Activated gamma-delta T cell treated with anti-CD3 and anti-CD28 coated beads, Interleukin-2, amount 50 U/mL, for 16 hours (primary cell): Measurements from ENCODE around the gene TMEM89.
A peak's percentile ranks its signal among the peaks of the same experiment; 100 is the strongest.

ENCODE experiments used
- DNase-seq: peaks from one replicate; pipeline ENCODE4 v3.0.0-alpha.2; 2020; ENCODE audit warnings: low read depth

TMEM89 gene, protein sequence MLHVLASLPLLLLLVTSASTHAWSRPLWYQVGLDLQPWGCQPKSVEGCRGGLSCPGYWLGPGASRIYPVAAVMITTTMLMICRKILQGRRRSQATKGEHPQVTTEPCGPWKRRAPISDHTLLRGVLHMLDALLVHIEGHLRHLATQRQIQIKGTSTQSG

DNA sequence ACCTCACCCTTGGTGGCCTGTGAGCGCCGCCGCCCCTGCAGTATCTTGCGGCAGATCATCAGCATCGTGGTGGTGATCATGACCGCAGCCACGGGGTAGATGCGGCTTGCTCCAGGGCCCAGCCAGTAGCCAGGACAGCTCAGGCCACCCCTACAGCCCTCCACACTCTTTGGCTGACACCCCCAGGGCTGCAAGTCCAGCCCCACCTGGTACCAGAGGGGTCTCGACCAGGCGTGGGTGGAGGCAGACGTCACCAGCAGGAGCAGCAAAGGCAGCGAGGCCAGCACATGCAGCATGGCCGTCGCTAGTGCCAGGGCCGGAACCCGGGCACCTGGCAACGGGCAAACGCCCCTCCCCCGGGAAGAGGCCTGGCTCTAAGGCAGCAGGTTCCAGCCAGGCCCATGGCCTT lies at the start of gene TMEM89:
TMEM89 (minus strand) TSS at position 309 of the 409 bp plus-strand sequence; CDS start at position 296, 13 bp downstream.
- no peak for DNase-seq

DNA sequence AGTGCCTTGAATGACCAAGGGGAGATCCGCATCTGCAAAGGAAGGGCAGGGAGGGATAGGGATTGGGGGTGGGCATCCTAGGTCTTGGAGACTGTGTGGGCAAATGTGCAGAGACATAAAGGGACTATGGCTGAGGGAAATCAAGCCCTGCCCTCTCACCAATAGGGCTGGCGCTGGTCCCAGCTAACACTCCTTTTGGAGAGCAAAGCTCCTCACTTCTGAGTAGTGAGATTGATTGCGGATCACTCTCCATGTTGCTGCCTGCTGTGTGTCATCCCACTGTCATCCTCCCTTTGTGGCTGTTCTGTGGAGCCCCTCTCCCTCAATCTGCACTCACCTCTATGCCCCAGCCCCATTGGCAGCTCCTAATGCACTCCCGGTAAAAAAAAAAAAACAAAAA lies 43.4 kb upstream of the TMEM89 start:
- no peak for DNase-seq

DNA sequence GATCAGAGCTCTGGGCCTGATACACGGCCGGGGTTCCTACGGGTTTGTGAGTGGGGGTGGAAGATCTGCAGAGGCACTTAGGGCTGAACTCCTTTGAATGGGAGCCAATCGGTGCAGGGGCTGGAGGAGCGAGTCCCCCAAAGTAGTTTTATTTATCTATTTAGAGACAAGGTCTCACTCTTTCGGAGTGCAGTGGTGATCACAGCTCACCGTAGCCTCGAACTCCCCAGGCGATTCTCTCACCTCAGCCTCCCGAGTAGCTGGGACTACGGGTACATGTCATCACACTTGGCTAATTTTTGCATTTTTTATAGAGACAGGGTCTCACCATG lies 42.7 kb upstream of the TMEM89 start:
- no peak for DNase-seq

DNA sequence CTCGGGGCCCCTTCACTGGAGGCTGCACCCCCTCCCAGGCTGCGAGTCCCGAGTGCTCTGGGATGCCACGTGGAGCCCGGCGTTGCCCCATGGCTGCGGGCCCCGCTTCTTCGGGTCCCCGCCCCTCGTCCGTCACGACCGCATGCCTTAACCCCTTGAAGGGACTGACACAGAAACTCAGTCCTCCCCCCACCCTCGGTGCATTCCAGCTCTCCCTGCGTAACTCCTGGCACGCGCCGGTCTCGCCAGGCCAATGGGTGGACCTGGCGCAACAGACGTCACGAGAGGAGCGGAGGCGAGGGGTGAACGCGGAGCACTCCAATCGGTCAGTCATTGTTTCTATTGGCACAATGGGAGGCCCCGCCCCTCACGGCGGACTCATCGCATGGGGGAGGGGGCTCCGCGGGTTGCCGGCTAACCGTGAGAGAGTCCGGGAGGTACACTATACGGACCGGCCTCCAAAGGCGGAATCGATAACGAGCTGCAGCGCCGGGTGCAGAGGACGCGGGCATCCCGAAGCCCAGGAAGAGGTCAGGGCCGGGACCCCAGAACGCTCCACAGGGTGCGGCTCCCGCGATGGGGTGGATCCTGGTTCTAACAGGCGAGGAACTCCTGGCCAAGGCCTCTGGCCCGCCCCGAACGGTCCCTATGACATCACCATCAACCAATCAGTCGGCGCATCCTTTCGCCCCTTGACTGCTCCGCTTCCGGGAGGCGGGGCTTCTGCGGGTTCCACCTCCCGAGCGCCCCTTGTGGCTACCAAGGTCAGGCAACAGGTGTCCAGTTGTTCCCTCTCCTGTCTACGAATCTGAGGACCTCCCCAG lies 42.1 kb upstream of the TMEM89 start:
- peak; percentile 70 for DNase-seq

DNA sequence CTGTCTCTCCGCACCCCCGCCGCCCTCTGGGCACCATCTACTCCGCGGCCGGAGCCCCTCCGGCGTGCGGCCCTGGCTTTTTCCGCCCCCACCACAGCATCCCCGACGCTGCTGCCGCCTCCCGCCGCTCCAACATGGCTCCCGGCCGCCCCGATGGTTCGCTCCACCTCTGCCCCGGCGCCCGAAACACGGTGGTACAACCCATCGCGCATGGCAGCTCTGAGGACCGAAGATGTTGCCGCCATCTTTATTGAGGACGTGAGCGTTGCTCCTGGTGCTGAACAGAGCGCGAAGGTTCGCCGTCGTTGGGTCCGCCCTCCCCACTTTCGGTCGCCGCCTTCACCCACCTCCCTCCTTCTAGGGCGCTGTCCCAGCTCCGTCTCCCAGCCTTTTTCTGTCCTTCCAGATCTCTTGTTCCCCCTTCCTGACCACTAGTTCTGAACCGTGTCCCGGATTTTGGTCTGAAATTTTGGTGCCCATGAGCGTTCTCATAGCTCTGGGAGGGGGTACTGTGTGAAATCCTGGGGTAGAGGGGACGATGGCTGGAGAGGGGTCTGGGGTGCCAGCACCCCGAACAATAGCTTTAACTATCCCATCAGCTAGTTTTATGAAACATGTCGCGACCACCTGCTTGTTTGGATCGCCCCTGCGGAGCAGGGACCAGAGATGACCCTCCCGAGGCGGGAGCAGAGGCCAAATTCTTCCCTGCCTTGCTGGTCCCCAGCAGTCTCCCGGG lies 41.4 kb upstream of the TMEM89 start, which contains the start of gene CELSR3:
CELSR3 (minus strand) TSS at position 134 of the 736 bp plus-strand sequence. CDS start 252 bp downstream, outside the sequence.
- no peak for DNase-seq

DNA sequence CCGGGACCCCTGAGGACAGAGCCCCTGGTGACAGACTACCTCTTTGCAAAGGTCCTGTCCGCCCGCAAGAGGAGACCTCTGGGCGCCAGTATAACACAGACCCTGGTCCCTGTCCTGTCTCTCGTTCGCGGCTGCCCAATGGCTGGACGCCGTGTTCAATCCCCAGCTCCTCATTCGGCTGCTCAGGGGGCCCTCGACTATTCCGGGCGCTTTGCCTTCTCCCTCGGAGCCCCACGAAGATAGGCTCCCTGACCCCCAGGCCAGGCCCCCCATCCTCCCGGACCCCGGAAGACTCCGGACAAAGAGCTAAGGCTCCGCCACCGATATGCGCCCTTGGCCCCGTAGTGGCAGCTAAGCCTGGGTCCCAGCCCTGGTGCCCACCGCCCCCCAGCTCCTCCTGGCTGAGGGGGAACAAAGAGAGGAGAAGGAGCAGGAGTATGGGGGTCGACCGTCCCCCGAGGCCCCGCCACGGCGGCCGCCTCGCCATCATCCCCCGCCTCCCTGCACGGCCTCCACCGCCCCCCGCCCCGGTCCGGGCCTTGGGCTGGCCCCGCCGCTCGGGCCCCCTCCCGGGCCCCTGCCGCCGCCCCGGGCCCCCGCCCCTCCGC lies 40.7 kb upstream of the TMEM89 start:
- DNase-seq: no peak

DNA sequence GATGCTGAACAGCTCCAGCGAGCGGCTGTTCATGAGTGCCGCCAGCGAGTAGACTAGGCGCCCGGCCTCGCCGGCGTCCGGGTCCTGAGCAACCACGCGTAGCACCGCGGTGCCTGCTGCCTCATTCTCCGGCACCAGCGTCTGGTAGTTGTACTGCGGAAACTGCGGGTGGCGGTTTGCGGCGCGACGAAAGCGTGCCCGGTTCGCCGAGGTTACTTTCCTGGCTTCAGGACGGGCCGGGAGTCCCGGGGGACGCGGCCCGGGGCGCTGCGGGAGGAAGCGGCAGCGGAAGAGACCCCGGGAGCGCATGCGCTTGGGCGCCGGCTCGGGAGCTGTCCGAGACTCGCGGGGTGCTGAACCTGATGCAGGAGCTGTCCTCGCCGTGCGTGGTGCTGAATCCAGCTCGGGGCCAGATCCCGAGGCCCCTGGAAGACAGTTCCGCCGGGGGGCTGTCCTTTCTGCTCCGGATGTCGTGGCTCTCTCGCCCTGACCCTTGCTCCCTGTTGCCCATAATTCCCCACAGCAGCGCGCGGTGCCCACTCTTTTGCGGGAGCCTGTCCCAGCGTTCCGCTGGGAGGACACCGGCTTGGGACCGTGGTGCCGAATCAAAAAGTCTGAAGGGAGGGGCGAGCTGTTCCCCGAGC lies 40.1 kb upstream of the TMEM89 start:
- DNase-seq: peak; percentile 60

DNA sequence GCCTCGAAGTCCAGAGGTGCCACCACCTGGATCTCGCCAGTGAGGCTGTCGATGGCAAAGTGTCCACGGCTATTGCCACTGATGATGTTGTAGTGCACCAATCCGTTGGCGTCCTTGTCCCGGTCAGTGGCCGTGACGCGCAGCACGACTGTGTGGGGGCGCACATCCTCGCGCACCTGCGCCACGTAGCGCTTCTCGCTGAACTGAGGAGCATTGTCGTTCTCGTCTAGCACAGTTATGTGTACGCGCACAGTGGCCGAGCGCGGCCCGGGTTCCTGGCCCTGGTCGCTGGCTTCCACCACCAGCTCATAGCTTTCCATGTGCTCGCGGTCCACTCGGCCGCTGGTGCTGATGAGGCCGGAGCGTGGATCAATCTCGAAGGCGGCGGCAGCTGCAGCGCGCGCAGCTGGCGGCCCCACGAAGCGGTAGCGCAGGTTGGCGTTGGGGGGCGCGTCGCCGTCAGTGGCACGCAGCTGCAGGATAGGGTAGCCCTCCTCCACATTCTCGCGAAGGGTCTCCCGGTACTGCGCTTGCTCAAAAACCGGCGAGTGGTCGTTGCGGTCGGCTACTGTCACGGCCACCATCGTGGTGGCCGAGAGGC lies 39.3 kb upstream of the TMEM89 start:
- DNase-seq: no peak

DNA sequence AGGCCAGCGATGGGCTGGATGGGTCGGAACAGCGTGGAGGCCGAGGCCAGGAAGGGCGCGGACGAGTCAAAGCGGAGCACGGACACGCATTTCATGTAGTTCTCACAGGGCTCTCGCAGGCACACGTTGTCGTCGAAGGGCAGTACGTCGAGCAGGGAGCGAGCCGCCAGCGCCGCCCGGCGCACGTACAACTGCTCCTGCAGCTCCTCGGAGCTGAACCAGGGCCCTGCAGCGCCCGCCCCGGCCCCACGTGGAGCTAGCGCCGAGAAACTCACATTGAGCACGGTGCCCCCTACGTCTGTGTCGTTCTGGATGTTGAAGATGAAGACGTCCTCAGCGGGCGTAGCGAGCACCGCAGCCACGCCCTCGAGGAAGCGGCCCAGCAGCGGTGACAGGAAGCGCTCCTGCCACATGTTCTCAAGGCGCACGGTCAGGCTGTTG lies 35.3 kb upstream of the TMEM89 start:
- DNase-seq: no peak

DNA sequence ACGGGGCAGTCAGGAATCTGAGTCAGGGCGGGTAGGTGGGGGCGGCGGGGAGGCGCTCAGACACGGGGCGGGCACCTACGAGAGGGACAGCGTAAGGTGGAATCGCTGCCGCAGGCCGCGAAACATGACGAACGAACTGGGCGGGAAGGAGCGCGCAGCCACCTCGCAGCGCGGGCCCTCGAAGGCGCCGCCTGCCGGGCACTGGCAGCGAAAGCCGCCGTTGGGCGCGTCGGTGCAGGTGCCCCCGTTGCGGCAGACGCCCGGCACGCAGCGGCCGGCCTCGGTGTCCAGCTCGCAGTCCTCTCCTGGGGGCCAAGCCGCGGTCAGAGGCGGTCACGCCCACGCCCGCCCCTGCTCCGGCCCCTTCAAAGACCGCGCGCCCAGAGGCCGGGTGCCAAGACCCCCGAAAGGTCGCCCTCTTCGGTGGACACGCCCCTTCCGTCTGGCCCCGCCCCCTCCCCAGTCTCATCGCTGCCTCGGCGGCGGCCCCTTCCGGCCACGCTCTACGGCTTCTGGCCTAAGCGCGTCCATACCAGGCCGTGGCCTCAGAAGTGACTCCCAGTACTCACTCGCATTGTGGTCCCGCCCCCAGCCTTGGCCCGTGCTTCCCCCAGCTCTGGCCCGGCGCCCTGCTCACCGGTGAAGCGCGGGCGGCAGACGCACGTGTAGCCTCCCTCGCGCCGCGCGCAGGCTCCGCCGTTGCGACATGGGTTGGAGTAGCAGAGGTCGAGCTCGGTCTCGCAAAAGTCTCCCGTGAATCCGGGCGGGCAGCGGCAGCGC lies 34.7 kb upstream of the TMEM89 start:
- DNase-seq: peak; percentile 72

DNA sequence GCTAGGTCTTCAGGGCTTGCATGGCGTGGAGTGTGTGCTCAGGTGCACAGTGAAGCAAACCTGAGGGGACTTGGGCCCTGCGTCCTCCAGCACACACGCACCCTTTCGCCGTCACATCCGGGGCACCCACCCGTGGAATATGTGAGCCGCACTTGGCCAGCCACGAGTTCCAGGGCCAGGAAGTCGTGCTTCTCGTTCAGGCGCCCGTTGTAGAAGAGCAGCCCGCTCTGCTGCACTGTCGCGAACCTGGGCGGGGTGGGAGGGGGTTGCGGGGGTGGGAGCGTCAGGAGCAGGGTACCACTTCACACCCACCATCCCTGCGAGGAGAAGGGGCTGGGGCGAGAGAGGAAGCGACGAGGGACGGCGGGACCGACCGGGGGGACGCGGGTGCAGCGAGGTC lies 34.0 kb upstream of the TMEM89 start:
- DNase-seq: peak; percentile 35

DNA sequence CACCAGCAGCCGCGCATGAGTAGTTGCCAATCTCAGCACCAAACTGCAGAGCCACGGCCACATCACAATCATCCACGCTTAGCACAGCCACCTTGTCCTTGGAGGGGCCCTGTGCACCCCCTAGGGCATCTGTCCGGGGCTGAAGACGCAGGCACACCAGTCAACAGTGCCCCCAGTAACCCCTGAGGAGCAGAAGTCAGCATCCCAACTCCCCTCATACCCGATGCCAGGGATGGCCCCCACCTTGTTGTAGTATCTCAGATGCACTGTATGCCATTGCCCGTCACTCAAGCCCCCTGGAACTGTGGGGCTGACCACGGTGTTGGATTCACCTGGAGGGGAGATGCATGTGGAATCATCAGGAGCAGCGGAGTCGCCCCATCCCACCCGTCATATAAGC lies 33.5 kb upstream of the TMEM89 start:
- no peak for DNase-seq

DNA sequence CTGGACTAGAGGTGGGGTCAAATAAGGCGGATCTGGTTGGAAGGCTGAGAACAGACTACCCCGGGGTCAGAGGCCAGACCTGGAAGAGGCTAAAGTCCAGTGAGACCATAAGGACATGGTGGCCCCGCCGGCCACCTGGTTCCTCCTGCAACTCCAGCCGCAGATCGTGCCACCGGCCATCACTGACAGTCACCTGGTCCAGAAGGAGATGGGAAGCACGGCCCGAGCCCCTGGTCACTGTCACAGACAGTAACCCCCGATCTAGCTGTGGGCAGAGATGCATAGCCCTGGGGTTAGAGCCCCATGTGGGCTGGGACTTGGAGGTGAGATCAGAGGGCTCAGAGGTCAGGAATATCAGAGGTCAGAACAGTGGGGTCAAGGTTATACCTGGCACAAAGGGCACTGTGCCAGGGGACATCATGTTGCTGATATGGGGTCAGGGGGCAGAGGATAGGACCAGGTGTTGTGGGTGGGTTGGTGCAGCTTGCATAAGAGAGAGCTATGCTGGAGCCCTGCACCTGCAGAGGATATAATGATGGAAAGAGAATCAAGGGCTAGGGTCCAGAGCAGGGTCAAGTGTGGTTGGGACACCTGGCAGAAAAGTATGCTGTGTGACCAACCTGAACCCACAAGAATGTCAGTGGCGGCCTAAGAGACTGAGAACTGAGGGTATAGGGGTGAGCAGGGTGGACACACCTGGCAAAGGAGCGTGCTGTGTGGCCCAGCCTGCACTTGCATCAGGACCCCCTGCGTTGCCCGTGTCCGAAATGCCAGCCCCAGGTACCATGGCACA lies 31.6 kb upstream of the TMEM89 start:
- no peak for DNase-seq

DNA sequence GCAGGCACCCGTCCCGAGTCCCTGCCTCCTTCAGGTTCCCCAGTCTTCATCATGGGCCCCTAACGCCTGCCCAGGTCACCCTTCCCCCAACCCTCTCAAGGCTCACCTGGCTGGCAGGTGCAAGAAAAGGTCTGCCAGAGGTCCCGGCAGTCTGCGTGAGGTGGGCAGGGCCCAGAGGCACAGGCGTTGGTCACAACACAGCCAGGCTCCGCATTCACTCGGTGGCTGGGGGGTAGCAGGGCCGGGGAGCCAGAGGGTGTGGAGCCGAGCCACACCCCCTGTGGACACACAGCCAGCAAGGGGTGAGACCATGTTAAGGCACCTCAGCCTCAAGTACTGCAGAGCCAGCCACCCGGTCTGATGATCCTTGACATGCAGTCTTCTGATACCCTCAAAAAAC lies 30.2 kb upstream of the TMEM89 start:
- DNase-seq: no peak

DNA sequence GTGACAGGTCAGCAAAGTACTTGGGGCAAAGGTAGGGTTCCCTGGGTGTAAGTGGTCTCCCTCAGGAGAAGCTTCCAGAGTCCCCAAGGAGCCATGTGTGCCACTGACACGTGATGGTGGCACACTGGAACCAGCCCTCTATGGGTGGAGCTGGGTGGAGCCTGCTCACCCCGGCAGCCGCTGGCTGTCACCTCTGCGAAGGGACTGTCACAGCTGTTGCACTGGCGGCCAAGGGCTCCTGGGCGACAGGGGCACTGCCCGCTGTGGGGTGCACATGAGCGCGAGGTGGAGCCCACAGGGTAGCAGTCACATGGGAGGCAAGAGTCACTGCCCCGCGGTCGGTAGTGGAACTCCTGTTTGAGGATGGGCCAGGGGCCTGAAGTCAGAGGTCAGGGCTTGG lies 29.2 kb upstream of the TMEM89 start:
- no peak for DNase-seq

DNA sequence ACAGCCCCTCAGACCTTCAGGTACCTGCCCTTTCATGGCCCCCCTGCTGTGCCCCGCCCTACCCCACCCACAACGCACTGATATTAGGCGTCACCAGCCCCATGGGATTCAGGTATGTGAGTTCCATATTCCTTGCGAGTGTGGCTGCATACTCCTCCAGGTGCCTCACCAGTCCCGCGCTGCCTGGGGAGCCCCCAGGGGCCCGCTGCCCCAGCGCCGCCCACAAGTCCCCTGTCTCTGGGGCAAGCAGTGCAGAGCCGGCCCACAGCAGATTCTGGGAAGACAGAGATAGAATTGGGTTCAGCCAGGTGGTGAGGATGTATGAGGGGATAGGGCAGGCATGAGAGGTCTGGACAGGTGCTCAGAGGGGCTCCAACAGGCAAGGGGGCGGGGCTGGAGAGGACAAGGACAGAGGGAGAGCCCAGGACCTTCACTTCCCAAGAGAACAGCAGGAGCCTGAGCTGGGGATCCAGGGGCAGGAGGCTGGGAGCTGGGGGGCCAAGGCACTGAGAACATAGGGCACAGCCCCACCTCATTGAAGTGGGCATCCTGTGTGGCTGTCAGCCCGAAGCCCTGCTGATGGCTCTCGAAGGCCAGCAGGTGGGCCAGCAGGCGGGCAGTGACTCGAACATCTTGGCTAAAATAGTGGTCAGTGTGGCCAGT lies 26.8 kb upstream of the TMEM89 start:
- no peak for DNase-seq

DNA sequence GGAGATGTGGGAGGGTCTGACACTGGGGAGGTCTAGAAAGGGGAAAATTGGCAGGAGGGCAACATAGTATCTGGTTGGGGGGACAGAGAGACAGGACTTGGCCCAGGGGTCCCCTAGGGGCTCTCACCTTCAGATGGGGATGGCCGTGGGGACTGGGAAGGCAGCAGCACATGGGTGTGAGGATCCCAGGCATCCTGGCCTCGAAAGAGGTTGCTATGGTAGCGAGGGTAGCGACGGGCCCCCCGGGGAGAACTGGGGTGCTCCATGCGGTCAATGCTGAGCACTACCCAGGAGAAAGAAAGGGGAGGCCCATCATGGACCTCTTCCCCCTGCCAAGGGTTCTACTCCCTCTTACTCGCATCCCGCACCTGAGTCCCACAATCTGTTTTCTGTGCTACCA lies 26.1 kb upstream of the TMEM89 start:
- no peak for DNase-seq

DNA sequence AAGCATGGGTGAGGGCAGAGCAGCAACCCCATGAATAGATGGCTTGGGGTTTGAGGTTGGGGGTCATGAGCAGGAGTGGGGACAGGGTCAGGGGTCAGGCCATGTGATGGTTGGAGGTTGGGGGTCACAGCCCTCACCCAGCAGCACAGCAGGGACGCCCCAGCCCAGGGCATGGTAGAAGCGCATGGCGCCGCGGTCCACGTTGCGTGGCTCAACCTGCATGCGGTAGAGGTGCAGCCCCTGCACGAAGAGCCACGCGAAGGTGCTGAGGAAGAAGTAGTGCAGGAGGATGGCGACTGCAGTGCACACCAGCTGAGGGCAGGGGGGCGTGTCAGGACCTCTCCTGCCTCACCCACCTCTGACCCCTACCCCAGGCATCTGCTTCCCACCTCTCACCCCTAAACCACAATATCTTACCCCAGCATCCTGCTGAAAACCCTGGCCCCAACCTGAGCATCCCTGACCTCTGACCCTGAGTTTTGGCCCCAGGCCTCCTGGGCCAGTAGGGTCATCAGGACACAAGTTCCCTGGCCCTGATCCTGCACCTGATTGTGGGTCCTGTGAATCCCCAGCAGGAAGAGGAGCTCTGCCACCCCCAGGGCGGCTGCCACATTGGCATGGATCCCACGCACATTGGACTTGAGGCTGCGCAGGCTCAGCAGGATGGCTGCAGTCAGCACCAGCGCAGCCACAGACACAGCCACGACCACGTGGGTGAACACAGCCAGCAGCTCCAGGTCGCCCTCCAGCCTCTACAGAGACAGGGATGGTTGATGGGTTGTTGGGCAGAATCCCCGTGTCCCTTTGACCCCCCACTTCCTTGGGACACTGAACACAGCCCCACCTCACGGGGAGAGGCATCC lies 23.6 kb upstream of the TMEM89 start:
- no peak for DNase-seq

DNA sequence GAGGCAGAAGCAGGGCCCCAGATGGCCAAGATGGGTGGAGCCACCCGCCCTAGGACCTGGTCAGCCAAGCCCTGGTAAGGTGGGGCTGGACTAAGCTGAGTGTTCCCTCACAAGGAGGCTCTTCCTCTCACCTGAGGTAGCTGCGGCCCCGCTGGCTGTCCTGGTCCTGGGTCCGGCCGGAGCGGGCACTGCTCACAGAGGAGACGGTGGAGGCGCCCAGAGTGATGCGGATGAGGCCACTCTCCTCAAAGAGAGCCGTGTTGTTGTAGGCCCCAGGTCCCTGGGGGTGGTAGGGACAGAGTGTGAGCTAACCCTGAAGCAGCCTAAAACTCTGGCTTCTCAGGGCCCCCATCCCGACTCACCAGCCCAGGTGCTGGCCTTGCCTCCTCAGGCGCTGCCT lies 21.0 kb upstream of the TMEM89 start:
- DNase-seq: no peak
